Epithelial cell of prostate (primary cell): ENCODE results near the gene ST3GAL4.
"Not testable (repeated sequence)": the region's sequence is repeated elsewhere in the genome, so short reads cannot be mapped to it uniquely, and the experiment has no call there.

Experiments used
- DNase-seq: peaks from one replicate; pipeline ENCODE4 v3.0.0-alpha.2; 2011; ENCODE audit warnings: low read depth, low spot score
- H3K27ac ChIP-seq: fragments of 450-650 bp; 2 replicates; pipeline ENCODE4 v1.5.1; 2017; ENCODE audit warnings: mild to moderate bottlenecking

The ST3GAL4 gene

DNA sequence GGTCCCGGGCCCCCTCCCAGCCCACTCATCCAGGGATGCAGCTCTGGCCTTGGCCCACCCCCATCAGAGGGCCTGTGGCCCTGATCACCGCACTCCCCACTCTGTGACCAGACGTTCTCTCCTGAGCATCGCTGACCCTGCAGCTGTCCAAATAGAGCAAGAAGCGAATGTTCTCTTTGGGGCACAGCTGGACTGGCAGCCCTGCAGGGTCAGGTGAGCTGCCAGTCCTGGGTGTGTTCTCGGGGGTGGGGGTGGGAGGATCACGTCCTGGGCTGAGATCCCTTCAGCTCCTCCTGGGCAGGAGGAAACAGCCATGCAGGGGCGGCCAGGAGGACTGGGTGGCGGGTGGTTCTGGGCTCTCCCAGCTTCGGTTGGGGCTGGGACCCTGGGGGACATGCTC, 26.5 kb downstream of the ST3GAL4 start:
- not testable (repeated sequence) for H3K27ac ChIP-seq, DNase-seq

GRCh38 chr11:126382641-126383040, 27.2 kb downstream of the ST3GAL4 start:
- not testable (repeated sequence) for H3K27ac ChIP-seq, DNase-seq

DNA sequence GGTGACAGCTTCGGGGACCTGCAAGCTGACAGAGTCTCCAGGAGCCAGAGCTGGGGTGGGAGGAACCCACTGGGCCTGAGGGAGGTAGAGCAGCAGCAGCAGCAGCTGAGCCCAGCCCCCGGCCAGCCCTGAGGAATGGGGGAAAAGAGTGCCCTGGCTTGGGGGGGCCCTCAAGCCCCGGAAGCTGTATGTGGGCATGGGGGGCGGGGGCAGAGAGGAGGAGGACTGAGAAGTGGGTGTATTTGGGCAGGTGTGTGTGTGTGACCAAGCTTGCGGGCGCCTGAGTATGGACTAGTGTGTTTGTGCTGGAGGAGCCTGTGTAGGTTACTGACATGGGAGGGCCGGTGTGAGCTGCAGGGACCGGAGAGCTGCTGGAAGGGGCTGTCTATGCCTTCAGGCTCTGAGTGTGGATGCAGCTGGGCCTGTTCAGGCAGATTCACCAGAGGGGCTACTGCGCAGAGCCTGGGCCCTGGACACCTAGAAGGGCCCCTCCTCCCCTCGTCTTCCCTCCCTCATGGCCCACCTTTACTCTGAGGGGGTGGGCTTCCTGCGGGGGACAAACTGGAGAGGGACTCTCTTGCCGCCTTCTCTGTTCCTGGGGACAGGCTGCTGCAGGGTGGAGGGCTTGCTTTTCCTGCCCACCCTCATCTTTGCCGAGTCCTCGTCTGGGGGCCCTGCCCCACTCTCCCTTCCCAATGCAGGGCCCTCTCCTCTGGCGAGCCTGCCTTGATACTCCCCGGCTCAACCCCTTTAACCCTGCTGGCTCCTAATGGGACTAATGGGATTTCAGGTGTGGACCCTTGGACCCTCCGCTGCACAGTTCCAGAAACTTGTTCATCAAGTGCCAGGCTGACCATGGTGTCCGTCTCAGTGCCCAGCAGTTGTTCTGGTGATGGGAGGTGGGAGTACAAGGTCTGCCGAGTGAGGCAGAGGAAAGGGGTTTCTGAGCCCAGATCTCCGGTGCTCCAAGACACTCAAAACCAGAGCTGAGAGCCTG, 28.2 kb downstream of the ST3GAL4 start:
- no peak overlapping the region for H3K27ac ChIP-seq
- no peak for DNase-seq

DNA sequence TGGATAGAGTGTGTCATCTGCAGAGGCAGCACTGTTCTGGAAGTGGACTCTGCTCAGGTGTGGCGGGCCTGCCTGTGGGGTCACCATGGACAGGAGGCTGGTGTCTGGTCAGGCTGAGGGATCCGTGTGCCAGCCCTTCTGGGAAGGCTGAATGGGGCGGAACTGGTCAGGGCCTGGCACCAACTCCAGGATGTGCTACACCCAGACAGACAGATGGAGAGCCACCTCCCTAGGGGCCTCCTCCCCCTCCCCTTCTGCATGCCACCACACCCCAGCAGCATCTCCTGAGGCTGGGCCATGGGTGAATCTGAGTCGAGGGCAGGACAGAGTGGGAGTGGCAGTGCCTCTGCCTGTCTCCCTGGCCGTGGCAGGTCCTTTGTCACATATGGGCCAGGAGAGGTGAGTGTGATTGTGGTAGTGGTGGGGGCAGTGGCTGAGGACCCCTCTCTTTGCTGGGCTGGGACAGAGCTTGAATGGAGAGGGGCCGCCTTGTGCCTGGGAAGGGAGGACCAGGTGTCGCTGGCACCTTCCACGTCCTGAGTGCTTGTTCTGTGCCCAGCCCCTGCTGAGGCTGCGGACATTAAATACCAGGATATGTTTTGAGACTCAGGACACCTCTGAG, 29.1 kb downstream of the ST3GAL4 start:
- H3K27ac ChIP-seq: no peak overlapping the region
- DNase-seq: no peak

DNA sequence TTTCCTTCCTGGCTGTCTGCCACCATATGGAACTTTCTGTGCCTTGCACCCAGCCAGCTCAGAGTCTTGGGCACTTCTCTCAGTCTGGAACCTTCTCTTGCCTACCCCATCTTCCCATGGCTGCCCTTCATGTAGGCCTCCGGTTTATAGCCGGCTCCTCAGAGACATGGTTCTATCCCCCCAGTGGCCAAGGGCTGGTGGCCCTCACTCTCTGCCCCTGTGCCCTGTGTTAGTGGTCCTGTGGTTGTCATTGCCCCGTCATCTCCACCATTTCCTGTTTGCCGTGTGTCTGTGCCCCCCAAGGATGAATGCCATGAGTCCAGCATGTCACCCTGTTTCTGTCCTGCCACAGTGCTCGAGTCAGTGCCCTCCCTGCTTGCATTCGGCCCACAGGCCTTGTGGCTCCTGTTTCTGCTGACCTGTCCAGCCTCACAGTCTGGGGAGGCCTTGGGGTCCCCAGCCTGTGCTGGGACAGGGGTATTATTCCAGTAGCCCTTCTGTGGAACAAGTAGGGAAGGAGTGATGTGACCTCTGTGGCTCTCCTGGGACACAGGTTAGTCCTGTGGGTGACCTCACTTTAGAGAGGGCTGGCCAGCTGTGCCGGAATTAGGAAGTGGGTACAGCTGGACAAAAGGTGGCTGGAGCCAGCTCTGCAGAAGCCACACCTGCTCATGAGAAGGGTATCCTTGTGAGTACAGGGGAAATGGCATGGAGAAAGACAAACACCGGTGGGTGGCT, 30.7 kb downstream of the ST3GAL4 start:
- H3K27ac ChIP-seq: no peak overlapping the region
- no peak for DNase-seq

GRCh38 chr11:126386729-126387071, 31.2 kb downstream of the ST3GAL4 start:
- DNase-seq, H3K27ac ChIP-seq: not testable (repeated sequence)

- no peak overlapping the region for H3K27ac ChIP-seq
- no peak for DNase-seq
These were observed 32.4 kb downstream of the ST3GAL4 start for GRCh38 chr11:126387857-126388256.

GRCh38 chr11:126390272-126390867, 34.9 kb downstream of the ST3GAL4 start:
- no peak overlapping the region for H3K27ac ChIP-seq
- no peak for DNase-seq

DNA sequence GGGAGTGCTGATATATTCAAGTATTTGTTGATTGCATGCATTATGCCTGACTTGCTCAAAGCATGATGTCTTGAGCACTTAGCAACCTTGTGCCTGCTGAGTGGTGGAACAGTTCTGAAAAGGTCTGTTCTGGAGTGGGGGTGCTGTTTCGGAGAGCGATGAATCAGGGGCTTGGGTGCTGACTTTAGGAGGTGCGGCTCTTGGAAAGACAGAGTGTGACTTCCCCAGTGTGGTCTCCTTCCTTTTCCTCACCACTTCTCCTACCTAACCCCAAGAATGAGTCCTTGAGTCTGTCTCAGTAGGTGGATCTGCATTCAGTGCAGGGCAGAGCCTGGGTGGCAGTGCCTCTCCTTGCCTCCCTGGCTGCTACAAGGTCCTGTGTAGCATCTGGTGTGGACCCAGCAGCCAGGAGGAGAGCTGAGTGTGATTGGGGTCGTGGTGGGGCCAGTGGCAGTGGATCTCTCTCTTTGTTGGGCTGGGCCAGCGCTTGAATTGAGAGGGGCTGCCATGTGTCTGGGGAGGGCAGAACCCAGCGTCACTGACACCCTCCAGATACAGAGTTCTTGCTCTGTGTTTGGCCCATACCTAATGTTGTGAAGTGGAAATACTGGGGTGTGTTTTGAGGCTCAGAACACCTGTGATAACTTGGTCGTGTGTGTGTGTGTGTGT, 35.9 kb downstream of the ST3GAL4 start:
- DNase-seq: no peak
- H3K27ac ChIP-seq: no peak overlapping the region

GRCh38 chr11:126391970-126392632, 36.6 kb downstream of the ST3GAL4 start:
- peak; percentile 54 for DNase-seq
- peak overlapping the region; percentile 23 for H3K27ac ChIP-seq

- DNase-seq: no peak
- peak overlapping the region; percentile 23 for H3K27ac ChIP-seq
These were observed 37.1 kb downstream of the ST3GAL4 start for GRCh38 chr11:126392633-126393013.

- DNase-seq: no peak
- peak overlapping the region; percentile 23 for H3K27ac ChIP-seq
These were observed 37.7 kb downstream of the ST3GAL4 start for GRCh38 chr11:126393143-126393542.

DNA sequence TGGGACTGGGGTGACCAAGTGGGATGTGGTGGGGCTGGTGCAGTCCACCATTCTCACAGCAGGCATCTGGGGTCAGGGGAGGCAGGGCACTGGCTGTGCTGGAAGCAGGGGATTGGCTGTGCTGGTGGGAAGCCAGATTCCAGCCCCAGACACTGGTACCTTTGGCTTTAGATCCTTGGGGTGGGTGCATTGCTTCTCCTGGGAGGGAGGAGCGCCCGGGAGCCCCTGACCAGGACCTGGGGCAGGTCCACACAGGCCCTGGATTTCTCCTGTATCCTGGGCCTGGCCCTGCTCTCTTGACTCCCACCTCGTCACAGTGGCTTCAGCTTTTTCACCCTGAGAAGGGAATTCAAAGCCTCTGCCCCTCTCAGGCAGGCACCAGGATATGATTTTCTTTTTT, 38.5 kb downstream of the ST3GAL4 start:
- peak overlapping the region; percentile 55 for H3K27ac ChIP-seq
- DNase-seq: no peak

DNA sequence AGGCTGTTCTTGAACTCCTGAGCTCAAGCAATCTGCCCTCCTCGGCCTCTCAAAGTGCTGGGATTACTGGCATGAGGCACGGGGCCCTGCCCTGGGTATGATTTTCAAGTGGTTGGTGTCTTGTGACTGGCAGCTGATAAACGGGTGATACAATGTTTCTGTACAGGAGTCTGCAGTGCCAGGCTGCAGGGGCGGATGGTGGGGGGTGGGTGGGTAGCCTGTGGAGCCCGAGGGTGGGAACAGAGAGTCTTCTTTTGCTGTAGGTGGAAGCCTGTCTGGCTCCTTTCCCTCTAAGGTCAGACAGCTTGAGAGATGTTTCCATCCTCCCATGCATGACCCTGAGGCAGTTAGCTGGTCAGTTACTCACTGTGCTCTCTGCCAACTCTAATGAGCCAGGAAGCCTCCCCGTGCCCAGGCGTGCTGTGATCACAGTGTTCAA, 39.2 kb downstream of the ST3GAL4 start:
- not testable (repeated sequence) for DNase-seq
- H3K27ac ChIP-seq: peak overlapping the region; percentile 55

DNA sequence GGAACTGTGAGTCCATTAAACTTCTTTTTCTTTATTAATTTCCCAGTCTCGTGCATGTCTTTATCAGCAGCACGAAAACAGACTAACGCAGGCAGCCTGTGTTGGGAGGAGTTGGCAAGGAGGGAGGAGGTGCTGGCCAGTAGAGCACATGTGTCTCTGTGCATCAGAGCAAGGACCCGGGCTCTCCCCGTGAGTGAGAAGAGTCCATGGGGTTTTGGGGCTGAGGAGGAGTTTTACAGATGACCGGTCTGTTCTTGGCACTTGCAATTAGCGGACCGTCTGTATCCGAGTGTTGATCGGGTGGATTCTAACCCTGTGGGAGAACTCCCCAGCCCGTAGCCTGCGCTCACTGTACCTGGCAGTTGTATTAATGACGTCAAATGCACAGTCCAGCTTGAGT, 40.3 kb downstream of the ST3GAL4 start:
- H3K27ac ChIP-seq: not testable (repeated sequence)

DNA sequence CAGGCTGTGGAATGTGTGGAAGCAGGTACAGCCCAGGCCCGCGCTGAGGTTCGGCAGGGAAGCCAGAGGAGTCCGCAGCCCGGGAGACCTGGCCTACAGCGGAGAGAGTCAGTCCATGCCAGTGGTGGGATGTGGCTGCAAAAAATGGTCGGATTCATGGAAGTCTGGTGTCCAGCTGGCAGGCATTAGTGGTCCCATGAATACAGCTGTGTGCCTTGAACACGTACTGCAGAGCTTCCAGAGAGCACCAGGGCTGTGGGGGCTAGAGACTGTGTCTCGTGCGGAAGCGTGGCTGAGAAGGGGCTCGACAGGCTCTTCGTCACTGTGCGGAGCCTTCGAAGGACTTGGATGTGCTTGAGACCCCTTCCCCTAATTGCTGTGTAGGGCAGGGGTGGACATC, 40.8 kb downstream of the ST3GAL4 start:
- not testable (repeated sequence) for DNase-seq, H3K27ac ChIP-seq

More for the DNA sequence above, 40.3 kb downstream of the ST3GAL4 start:
- DNase-seq: not testable (repeated sequence)

DNA sequence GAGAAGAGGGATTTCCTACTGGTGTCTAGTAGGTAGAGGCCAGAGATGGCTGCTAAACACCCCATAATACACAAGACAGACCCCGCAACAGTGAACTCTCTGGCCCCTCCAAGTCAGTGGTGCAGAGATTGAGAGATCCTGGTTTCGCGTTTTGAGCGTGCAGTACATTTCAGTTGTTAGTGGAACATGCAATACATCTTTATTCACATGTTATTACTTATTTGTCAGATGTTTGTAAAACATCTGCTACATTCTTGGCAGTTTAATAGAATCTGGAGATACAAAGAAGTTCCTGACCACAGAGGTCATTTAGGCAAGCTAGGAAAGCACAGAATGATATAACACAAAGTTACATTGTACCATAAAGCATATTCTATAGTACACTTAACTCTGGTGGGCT, 41.5 kb downstream of the ST3GAL4 start:
- no peak for DNase-seq
- H3K27ac ChIP-seq: no peak overlapping the region

GRCh38 chr11:126398296-126398695, 42.8 kb downstream of the ST3GAL4 start:
- H3K27ac ChIP-seq: no peak overlapping the region
- DNase-seq: no peak

- H3K27ac ChIP-seq: no peak overlapping the region
- DNase-seq: no peak
These were observed 43.2 kb downstream of the ST3GAL4 start for GRCh38 chr11:126398721-126399120.
